ENCODE results near the gene MYH11.
A peak's percentile ranks its signal among the peaks of the same experiment; 100 is the strongest.

The MYH11 gene

DNA sequence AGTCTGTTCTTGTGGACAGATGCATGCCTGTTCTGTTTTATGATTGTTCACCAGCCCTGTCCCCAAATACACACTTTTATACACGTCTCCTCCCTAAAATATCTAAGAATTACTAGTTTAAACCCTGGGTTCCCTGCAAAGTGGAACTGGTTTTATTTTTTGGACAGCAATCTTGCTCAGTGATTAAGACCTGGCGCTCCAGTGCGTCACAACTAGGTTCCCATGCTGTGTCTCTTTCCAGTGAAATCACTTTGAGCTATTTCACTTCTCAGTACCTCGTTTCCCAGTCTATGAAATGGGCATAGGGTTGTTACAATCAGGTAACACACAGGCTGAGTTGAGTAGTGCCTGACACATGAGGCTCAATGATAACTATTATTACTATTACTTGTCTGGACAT, 30.5 kb upstream of the MYH11 start:
- peak overlapping the region; percentile 98 for H3K27ac ChIP-seq (ENCODE audit: insufficient read depth in 1 of 2, low read depth in 1 of 2, low read length in 2 of 2, poor library complexity in 1 of 2, severe bottlenecking in 2 of 2)
- ChIA-PET POLR2A (interaction anchor here (0.7 to 1.8 kb wide), 3 partner anchors 111 to 1495 kb away, joined by 3 to 6 read pairs (median 4); no protein-coding TSS in a partner anchor), CTCF (interaction anchor here (1.0 to 4.4 kb wide), 7 partner anchors 9 to 143 kb away, joined by 3 to 28 read pairs (median 4); no protein-coding TSS in a partner anchor)
- DNase-seq: no peak
- H3K27me3 ChIP-seq (replicated peaks in 2 of 5; ENCODE audit: control insufficient read depth in 4 of 5, insufficient read depth in 5 of 5, low read length in 4 of 5): no peaks in the 10 kb centered on the region
- H3K36me3 ChIP-seq (ENCODE audit: control insufficient read depth in 4 of 4, insufficient read depth in 4 of 4, low read length in 3 of 4): peaks cover 2 to 16% (median 10%) of the 10 kb centered on the region in 4 experiments
- H3K9me3 ChIP-seq (ENCODE audit: control extremely low read depth in 1 of 5, control insufficient read depth in 4 of 5, insufficient read depth in 2 of 5, low read depth in 1 of 5, low read length in 4 of 5): no peaks in the 10 kb centered on the region
- peaks cover 8 to 33% (median 22%) of the 10 kb centered on the region in 4 experiments for H3K4me1 ChIP-seq (ENCODE audit: control extremely low read depth in 1 of 4, control insufficient read depth in 4 of 4, insufficient read depth in 4 of 4, low read length in 3 of 4)
- H3K4me3 ChIP-seq (ENCODE audit: control insufficient read depth in 1 of 7, extremely low read depth in 1 of 7, insufficient read depth in 4 of 7, low read depth in 2 of 7, low read length in 6 of 7): peak overlapping the region in 6 of 7 experiments; percentile 87 to 99 (median 96)
- WGBS (ENCODE audit: insufficient coverage): 100% methylated on average over 4 of the region's 4 CpGs

DNA sequence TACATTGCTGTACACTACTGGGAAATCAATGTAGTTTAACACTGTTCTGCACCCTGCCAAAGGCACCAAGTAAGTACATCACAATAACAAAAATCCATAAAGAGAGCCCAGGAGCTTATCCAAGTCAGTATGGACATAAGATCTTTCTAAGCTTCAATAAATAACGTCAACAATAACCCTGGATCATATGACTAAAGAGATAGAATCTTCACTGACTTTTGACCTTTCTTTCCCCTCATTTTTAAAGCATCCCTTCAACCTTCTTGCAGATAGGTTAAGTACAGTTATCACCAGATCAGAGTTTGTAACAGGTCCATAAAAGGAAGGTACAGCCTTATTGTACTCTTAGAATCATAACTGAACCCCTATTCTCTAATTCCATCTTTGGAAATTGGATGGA, 29.2 kb upstream of the MYH11 start:
- DNase-seq: no peak

DNA sequence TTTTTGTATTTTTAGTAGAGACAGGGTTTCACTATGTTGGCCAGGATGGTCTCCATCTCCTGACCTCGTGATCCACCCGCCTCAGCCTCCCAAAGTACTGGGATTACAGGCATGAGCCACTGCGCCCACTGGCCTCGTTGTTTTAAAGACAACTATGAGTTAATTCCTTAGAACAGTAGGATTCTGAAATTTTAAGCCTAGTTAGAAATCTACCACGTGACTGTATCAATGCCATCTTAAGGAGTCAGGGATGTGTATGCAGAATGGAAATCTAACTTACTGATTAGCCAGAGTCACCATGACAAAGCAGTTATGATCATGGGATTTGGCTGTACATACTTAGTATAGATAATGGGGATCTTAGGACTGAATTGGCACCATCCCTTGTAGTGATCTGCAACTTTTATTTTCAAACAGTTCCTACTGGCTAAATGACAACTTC, 28.8 kb upstream of the MYH11 start:
- no peak overlapping the region for H3K4me3 ChIP-seq (ENCODE audit: control insufficient read depth in 1 of 7, extremely low read depth in 1 of 7, insufficient read depth in 4 of 7, low read depth in 2 of 7, low read length in 6 of 7)
- H3K27me3 ChIP-seq (replicated peaks in 2 of 5; ENCODE audit: control insufficient read depth in 4 of 5, insufficient read depth in 5 of 5, low read length in 4 of 5): no peaks in the 10 kb centered on the region
- peaks cover 2 to 24% (median 14%) of the 10 kb centered on the region in 4 experiments for H3K36me3 ChIP-seq (ENCODE audit: control insufficient read depth in 4 of 4, insufficient read depth in 4 of 4, low read length in 3 of 4)
- H3K27ac ChIP-seq (ENCODE audit: insufficient read depth in 1 of 2, low read depth in 1 of 2, low read length in 2 of 2, poor library complexity in 1 of 2, severe bottlenecking in 2 of 2): peak overlapping the region; percentile 30 to 65
- CTCF ChIA-PET: interaction anchor here (1.3 to 4.4 kb wide), 2 partner anchors 12 to 160 kb away, joined by 4 to 28 read pairs; no protein-coding TSS in a partner anchor
- 78% methylated on average over 3 of the region's 5 CpGs for WGBS (ENCODE audit: insufficient coverage)
- DNase-seq: peak; percentile 16 to 53 (median 33)
- POLR2A ChIA-PET: interaction anchor here (0.8 kb wide), 1 partner anchor 16 kb away, joined by 3 read pairs; no protein-coding TSS in a partner anchor
- H3K9me3 ChIP-seq (ENCODE audit: control extremely low read depth in 1 of 5, control insufficient read depth in 4 of 5, insufficient read depth in 2 of 5, low read depth in 1 of 5, low read length in 4 of 5): no peaks in the 10 kb centered on the region
- H3K4me1 ChIP-seq (ENCODE audit: control extremely low read depth in 1 of 4, control insufficient read depth in 4 of 4, insufficient read depth in 4 of 4, low read length in 3 of 4): peaks cover 8 to 33% (median 22%) of the 10 kb centered on the region in 4 experiments

More for the DNA sequence above, 29.2 kb upstream of the MYH11 start:
- WGBS (ENCODE audit: insufficient coverage): 71% methylated on average over 1 of the region's 1 CpG
- Histone ChIP-seq H3K4me1 (ENCODE audit: control extremely low read depth in 1 of 4, control insufficient read depth in 4 of 4, insufficient read depth in 4 of 4, low read length in 3 of 4) (peaks cover 8 to 33% (median 22%) of the 10 kb centered on the region in 4 experiments), H3K4me3 (ENCODE audit: control insufficient read depth in 1 of 7, extremely low read depth in 1 of 7, insufficient read depth in 4 of 7, low read depth in 2 of 7, low read length in 6 of 7) (no peak overlapping the region), H3K36me3 (ENCODE audit: control insufficient read depth in 4 of 4, insufficient read depth in 4 of 4, low read length in 3 of 4) (peaks cover 2 to 24% (median 13%) of the 10 kb centered on the region in 4 experiments), H3K27ac (ENCODE audit: insufficient read depth in 1 of 2, low read depth in 1 of 2, low read length in 2 of 2, poor library complexity in 1 of 2, severe bottlenecking in 2 of 2) (peak overlapping the region; percentile 30 to 98), H3K27me3 (replicated peaks in 2 of 5; ENCODE audit: control insufficient read depth in 4 of 5, insufficient read depth in 5 of 5, low read length in 4 of 5) (no peaks in the 10 kb centered on the region), H3K9me3 (ENCODE audit: control extremely low read depth in 1 of 5, control insufficient read depth in 4 of 5, insufficient read depth in 2 of 5, low read depth in 1 of 5, low read length in 4 of 5) (no peaks in the 10 kb centered on the region)
- ChIA-PET POLR2A (interaction anchor here (0.8 kb wide), 1 partner anchor 16 kb away, joined by 3 read pairs; no protein-coding TSS in a partner anchor), CTCF (interaction anchor here (1.3 to 4.4 kb wide), 3 partner anchors 10 to 160 kb away, joined by 4 to 28 read pairs (median 4); no protein-coding TSS in a partner anchor)

DNA sequence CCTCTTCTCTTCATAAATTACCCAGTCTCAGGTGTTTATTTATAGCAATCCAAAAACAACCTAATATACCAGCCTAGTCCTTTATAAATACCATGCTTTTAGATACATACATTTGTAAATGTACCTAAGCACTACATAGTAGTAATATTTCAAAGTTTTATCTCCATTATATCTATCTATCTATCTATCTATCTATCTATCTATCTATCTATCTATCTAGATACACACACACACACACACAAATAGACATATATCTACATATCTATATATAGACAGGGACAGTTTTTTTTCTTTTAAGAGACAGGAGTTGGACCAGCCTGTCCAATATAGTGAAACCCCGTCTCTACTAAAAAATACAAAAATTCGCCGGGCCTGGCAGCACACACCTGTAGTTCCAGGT, 25.7 kb upstream of the MYH11 start:
- Histone ChIP-seq H3K27me3 (replicated peaks in 2 of 5; ENCODE audit: control insufficient read depth in 4 of 5, insufficient read depth in 5 of 5, low read length in 4 of 5) (no peaks in the 10 kb centered on the region), H3K4me3 (ENCODE audit: control insufficient read depth in 1 of 7, extremely low read depth in 1 of 7, insufficient read depth in 4 of 7, low read depth in 2 of 7, low read length in 6 of 7) (no peak overlapping the region), H3K36me3 (ENCODE audit: control insufficient read depth in 4 of 4, insufficient read depth in 4 of 4, low read length in 3 of 4) (peaks cover 2 to 35% (median 25%) of the 10 kb centered on the region in 4 experiments), H3K4me1 (ENCODE audit: control extremely low read depth in 1 of 4, control insufficient read depth in 4 of 4, insufficient read depth in 4 of 4, low read length in 3 of 4) (peaks cover 4 to 26% (median 16%) of the 10 kb centered on the region in 4 experiments), H3K9me3 (ENCODE audit: control extremely low read depth in 1 of 5, control insufficient read depth in 4 of 5, insufficient read depth in 2 of 5, low read depth in 1 of 5, low read length in 4 of 5) (no peaks in the 10 kb centered on the region), H3K27ac (ENCODE audit: insufficient read depth in 1 of 2, low read depth in 1 of 2, low read length in 2 of 2, poor library complexity in 1 of 2, severe bottlenecking in 2 of 2) (no peak overlapping the region)
- CTCF ChIA-PET: interaction anchor here (1.1 kb wide), 1 partner anchor 9 kb away, joined by 3 read pairs; no protein-coding TSS in a partner anchor
- no peak for DNase-seq
- POLR2A ChIA-PET: no interaction called here
- WGBS (ENCODE audit: insufficient coverage): 100% methylated on average over 3 of the region's 3 CpGs

DNA sequence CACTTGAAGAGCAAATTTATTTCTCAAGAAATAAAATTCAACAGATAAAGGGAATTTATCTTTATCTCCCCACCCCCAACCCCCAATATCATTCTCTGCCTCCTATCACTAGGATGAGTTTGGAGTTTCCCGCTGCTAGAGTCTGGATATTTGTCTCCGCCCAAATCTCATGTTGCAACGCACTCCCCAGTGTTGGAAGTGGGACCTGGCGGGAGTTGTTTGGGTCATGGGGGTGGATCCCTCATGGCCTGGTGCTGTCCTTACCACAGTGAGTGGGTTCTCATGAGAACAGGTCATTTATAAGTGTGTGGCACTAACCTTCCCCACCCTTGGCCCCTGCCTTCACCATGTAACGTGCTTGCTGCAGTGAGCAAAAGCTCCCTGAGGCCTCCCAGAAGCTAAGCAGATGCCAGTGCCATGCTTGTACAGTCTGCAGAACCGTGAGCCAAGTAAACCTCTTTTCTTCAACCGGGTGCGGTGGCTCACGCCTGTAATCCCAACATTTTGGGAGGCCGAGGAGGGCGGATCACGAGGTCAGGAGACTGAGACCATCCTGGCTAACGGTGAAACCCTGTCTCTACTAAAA, 25.1 kb upstream of the MYH11 start:
- ChIA-PET POLR2A (no interaction called here), CTCF (no interaction called here)
- WGBS (ENCODE audit: insufficient coverage): 93% methylated on average over 13 of the region's 13 CpGs
- no peak for DNase-seq
- Histone ChIP-seq H3K27me3 (replicated peaks in 2 of 5; ENCODE audit: control insufficient read depth in 4 of 5, insufficient read depth in 5 of 5, low read length in 4 of 5) (no peaks in the 10 kb centered on the region), H3K4me3 (ENCODE audit: control insufficient read depth in 1 of 7, extremely low read depth in 1 of 7, insufficient read depth in 4 of 7, low read depth in 2 of 7, low read length in 6 of 7) (no peak overlapping the region), H3K36me3 (ENCODE audit: control insufficient read depth in 4 of 4, insufficient read depth in 4 of 4, low read length in 3 of 4) (peaks cover 2 to 37% (median 26%) of the 10 kb centered on the region in 4 experiments), H3K9me3 (ENCODE audit: control extremely low read depth in 1 of 5, control insufficient read depth in 4 of 5, insufficient read depth in 2 of 5, low read depth in 1 of 5, low read length in 4 of 5) (no peaks in the 10 kb centered on the region), H3K27ac (ENCODE audit: insufficient read depth in 1 of 2, low read depth in 1 of 2, low read length in 2 of 2, poor library complexity in 1 of 2, severe bottlenecking in 2 of 2) (no peak overlapping the region), H3K4me1 (ENCODE audit: control extremely low read depth in 1 of 4, control insufficient read depth in 4 of 4, insufficient read depth in 4 of 4, low read length in 3 of 4) (peaks cover 3 to 19% (median 11%) of the 10 kb centered on the region in 4 experiments)

DNA sequence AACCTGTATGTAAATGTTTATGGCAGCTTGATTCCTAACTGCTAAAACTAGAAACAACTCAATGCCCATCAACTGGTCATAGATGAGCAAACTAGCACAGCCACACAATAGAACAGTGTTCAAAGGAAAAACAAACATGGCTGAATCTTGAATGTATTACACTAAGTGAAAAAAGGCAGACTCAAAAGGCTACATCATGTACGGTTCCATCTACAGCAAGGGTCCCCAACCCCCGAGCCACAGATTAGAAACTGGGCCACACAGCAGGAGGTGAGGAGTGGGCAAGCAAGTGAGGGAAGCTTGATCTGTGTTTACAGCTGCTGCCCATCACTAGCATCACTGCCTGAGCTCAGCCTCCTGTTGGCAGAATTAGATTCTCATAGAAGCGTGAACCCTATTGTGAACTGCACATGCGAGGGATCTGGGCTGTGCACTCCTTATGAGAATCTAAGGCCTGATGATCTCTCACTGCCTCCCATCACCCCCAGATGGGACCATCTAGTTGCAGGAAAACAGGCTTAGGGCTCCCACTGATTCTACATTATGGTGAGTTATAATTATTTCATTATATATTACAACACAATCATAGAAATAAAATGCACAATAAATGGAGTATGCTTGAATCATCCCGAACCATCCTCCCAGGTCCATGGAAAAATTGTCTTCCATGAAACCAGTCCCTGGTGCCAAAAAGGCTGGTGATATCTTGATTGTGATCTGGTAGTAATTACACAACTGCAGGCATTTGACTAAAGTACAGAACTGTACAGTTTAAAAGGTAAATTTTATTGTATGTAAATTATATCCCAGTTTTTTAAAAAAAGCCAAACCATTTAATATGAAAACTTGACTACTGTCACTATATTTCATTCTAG, 23.8 kb upstream of the MYH11 start:
- Histone ChIP-seq H3K4me3 (ENCODE audit: control insufficient read depth in 1 of 7, extremely low read depth in 1 of 7, insufficient read depth in 4 of 7, low read depth in 2 of 7, low read length in 6 of 7) (no peak overlapping the region), H3K9me3 (ENCODE audit: control extremely low read depth in 1 of 5, control insufficient read depth in 4 of 5, insufficient read depth in 2 of 5, low read depth in 1 of 5, low read length in 4 of 5) (no peaks in the 10 kb centered on the region), H3K36me3 (ENCODE audit: control insufficient read depth in 4 of 4, insufficient read depth in 4 of 4, low read length in 3 of 4) (peaks cover under 1 to 38% (median 29%) of the 10 kb centered on the region in 4 experiments), H3K27me3 (replicated peaks in 2 of 5; ENCODE audit: control insufficient read depth in 4 of 5, insufficient read depth in 5 of 5, low read length in 4 of 5) (no peaks in the 10 kb centered on the region), H3K27ac (ENCODE audit: insufficient read depth in 1 of 2, low read depth in 1 of 2, low read length in 2 of 2, poor library complexity in 1 of 2, severe bottlenecking in 2 of 2) (peak overlapping the region in 1 of 2 experiments; percentile 40), H3K4me1 (ENCODE audit: control extremely low read depth in 1 of 4, control insufficient read depth in 4 of 4, insufficient read depth in 4 of 4, low read length in 3 of 4) (peaks cover 0 to 9% (median 6%) of the 10 kb centered on the region in 4 experiments)
- ChIA-PET POLR2A (no interaction called here), CTCF (interaction anchor here (1.1 kb wide), 1 partner anchor 8 kb away, joined by 3 read pairs; the partner anchor contains the start of gene CEP20)
- DNase-seq: no peak
- 100% methylated on average over 4 of the region's 5 CpGs for WGBS (ENCODE audit: insufficient coverage)

Data from common myeloid progenitor, CD34-positive (primary cell).